ENCODE data around the gene ADGRL1. TPM values are rescaled to one million over a fixed set of nuclear protein-coding genes. Genes with fewer than 3 reads are reported as not detected.
"Not testable (repeated sequence)": the region's sequence is repeated elsewhere in the genome, so short reads cannot be mapped to it uniquely, and the experiment has no call there.

Gene ADGRL1
- total RNA-seq, 4 donors from 2014 or later, result 22.3 to 36.4 (median 27.3) TPM

DNA sequence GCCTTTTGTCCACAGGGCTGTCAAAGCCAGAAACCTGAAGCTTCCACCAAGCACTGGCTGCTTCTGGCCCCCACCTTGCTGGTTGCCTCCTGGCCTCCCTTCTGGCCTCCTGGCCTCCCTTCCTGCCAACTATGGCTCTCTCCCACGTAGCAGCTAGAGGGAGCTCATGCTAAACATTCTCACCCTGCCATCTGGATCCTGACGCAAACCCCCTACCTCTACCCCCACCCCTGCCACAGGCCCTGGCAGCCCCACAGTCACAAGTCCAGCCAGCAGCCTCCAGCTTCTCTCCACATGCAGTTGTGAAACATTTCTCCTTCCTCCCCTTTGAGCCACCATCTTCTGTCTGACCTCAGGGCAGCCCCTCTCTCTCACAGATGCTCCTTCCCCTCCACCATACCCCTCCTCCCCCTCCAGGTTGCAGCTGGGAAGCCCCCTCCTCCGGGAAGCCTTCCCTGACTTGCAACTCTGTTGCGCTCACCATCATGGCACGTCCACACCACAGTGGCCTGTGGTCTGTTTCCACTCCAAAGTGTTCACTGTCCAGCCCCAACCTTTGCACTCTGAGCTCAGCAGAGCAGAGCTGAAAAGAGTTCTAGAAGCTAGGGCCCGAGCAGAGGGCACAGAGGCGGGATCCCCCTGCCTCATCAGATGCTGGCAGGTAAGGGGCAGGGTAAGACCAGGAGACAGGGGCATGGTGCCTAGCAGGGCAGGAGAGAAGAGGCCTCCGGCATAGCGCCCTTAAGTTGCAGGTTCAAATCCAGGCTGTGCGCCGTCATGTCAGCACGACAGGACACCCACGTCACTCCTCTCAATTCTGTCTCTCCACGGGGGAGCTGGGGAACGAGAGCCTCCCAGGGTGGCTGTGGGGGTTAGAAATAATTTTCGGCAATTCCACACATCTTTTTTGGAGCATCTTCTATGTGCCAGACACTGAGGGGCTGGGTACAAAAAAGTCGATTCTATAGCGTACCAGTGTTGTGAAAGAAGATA is 7.3 kb downstream of the ADGRL1 start:
- H3K36me3 ChIP-seq, result no peaks in the 10 kb centered on the region
- peaks cover 11% of the 10 kb centered on the region for H3K4me1 ChIP-seq
- 85% methylated on average over 18 of the region's 18 CpGs for WGBS
- no peak overlapping the region for H3K27ac ChIP-seq
- no peak for DNase-seq (ENCODE audit: low spot score in 2 of 2)
- H3K9me3 ChIP-seq, result no peaks in the 10 kb centered on the region
- no peak overlapping the region for H3K4me3 ChIP-seq
- no peak for TF ChIP-seq POLR2A (IDR thresholded peaks at IDR 0.05)
- no peak for TF ChIP-seq EP300 (IDR thresholded peaks at IDR 0.05)
- TF ChIP-seq, protein P1, sequence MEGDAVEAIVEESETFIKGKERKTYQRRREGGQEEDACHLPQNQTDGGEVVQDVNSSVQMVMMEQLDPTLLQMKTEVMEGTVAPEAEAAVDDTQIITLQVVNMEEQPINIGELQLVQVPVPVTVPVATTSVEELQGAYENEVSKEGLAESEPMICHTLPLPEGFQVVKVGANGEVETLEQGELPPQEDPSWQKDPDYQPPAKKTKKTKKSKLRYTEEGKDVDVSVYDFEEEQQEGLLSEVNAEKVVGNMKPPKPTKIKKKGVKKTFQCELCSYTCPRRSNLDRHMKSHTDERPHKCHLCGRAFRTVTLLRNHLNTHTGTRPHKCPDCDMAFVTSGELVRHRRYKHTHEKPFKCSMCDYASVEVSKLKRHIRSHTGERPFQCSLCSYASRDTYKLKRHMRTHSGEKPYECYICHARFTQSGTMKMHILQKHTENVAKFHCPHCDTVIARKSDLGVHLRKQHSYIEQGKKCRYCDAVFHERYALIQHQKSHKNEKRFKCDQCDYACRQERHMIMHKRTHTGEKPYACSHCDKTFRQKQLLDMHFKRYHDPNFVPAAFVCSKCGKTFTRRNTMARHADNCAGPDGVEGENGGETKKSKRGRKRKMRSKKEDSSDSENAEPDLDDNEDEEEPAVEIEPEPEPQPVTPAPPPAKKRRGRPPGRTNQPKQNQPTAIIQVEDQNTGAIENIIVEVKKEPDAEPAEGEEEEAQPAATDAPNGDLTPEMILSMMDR (IDR thresholded peaks at IDR 0.05), result no peak
- TF ChIP-seq POLR2AphosphoS5 (IDR thresholded peaks at IDR 0.05), result no peak
- H3K27me3 ChIP-seq, result no peaks in the 10 kb centered on the region

DNA sequence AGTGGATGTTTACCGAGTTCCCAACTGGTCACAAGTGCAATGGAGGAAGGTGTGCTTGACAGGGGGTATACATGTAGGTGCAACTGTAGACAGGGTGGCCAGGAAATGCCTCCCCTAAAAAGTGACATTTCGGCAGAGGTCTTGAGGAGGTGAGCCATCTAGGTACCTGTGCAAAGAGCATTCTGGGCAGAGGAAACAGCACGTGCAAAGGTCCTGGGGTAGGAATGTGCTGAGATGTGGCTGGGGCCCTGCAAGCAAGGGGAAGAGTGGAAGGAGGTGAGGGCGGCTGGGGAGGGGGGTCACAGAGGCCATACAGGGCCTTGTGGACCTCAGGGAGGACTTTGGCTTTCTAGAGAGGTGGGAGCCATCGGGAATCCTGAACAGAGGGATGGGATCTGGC is 8.1 kb downstream of the ADGRL1 start:
- Histone ChIP-seq H3K9me3 (no peaks in the 10 kb centered on the region), H3K27ac (no peak overlapping the region), H3K36me3 (no peaks in the 10 kb centered on the region), H3K4me1 (peaks cover 6% of the 10 kb centered on the region), H3K27me3 (no peaks in the 10 kb centered on the region), H3K4me3 (no peak overlapping the region)
- DNase-seq (ENCODE audit: low spot score in 2 of 2), result no peak
- WGBS, result 88% methylated on average over 5 of the region's 5 CpGs
- TF ChIP-seq EP300 (IDR thresholded peaks at IDR 0.05) (no peak), POLR2AphosphoS5 (IDR thresholded peaks at IDR 0.05) (no peak), POLR2A (IDR thresholded peaks at IDR 0.05) (no peak)
- TF ChIP-seq, protein P1 (IDR thresholded peaks at IDR 0.05), result no peak

DNA sequence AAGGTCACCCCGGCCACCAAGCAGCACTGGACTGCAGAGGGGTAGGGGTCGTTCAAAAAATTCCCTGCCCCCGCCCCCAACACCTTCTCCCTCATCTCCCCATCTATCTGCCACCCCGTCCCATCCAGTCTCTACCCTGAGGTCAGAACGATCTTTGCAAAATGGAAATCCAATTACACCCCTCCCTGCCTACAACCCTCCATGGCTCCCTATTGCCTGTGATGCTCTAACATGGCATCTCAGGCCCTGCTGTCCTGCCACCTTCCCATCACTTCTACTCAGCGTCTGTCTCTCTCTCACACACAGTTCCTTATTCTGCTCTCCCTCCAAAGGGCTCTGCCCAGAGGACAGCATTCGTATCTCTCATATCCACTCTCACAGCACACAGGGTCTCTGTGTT is 8.7 kb downstream of the ADGRL1 start:
- H3K27ac ChIP-seq; DNase-seq (ENCODE audit: low spot score in 2 of 2); H3K9me3 ChIP-seq; H3K4me1 ChIP-seq; H3K4me3 ChIP-seq; H3K36me3 ChIP-seq; H3K27me3 ChIP-seq: not testable (repeated sequence)
- WGBS, result 90% methylated on average over 7 of the region's 7 CpGs

DNA sequence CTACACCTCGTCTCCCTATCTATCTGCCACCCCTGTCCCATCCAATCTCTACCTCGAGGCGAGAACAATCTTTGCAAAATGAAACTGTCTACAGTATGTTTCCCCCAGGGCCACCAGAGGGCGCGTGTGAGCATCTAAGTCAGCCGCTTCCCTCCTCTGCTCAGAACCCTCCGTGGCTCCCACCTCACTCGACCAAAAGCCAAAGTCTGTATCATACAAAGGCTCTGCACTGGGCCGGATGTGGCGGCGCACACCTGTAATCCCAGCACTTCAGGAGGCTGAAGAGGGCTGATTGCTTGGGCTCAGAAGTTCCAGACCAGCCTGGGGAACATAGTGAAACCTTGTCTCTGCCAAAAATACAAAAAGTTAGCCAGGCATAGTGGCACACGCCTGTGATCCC is 9.9 kb downstream of the ADGRL1 start:
- 24% methylated on average over 12 of the region's 12 CpGs for WGBS

DNA sequence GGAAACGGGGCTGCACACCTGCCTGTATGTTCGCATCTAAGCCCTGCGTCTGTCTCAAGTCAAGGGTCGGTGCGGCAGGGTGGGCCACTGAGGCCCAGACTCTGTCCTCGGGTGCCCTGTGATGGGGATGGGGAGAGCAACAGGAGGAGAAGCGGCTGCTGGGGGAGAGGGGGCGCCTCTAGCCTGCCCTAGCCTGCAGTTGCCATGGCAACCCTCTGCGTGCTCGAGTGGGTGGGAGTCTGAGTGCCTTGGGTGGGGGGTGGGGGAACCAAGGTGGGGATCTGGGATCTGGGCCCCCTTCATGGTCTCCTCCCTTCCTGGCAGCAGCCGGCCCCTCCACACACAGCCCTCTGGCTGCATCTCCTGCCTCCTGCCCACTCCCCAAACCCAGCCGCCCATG is 10.8 kb downstream of the ADGRL1 start:
- not testable (repeated sequence) for H3K4me1 ChIP-seq; DNase-seq (ENCODE audit: low spot score in 2 of 2); H3K9me3 ChIP-seq; H3K27me3 ChIP-seq; H3K4me3 ChIP-seq; H3K36me3 ChIP-seq; H3K27ac ChIP-seq
- WGBS, result 83% methylated on average over 5 of the region's 12 CpGs

More for the DNA sequence above, 9.9 kb downstream of the ADGRL1 start:
- not testable (repeated sequence) for H3K4me3 ChIP-seq; H3K27me3 ChIP-seq; DNase-seq (ENCODE audit: low spot score in 2 of 2); H3K4me1 ChIP-seq; H3K27ac ChIP-seq; H3K9me3 ChIP-seq; H3K36me3 ChIP-seq
- TF ChIP-seq, protein P1 (IDR thresholded peaks at IDR 0.05), result peak; percentile 35 to 68

DNA sequence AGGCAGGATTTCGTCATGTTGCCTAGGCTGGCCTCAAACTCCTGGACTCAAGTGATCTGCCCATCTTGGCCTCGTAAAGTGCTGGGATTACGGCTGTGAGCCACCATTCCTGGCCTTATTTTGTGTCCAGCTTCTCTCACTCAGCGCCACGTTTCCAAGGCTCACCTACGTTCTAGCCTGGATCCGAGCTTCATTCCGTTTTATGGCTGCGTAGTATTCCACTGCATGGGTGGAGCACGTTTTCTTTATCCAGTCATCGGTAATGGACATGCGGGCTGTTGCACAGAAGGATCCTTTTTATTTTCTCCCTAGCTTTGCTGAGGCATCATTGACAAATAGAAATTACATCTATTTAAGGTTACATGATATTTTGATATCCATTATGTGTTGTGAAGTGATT is 16.6 kb downstream of the ADGRL1 start:
- H3K4me1 ChIP-seq, result no peaks in the 10 kb centered on the region
- H3K27me3 ChIP-seq, result no peaks in the 10 kb centered on the region
- H3K9me3 ChIP-seq, result no peaks in the 10 kb centered on the region
- H3K27ac ChIP-seq, result no peak overlapping the region
- DNase-seq (ENCODE audit: low spot score in 2 of 2), result no peak
- no peaks in the 10 kb centered on the region for H3K36me3 ChIP-seq
- TF ChIP-seq, protein P1 (IDR thresholded peaks at IDR 0.05), result no peak
- TF ChIP-seq EP300 (IDR thresholded peaks at IDR 0.05) (no peak), POLR2AphosphoS5 (IDR thresholded peaks at IDR 0.05) (no peak), POLR2A (IDR thresholded peaks at IDR 0.05) (no peak)
- no peak overlapping the region for H3K4me3 ChIP-seq
- WGBS, result 97% methylated on average over 12 of the region's 12 CpGs

DNA sequence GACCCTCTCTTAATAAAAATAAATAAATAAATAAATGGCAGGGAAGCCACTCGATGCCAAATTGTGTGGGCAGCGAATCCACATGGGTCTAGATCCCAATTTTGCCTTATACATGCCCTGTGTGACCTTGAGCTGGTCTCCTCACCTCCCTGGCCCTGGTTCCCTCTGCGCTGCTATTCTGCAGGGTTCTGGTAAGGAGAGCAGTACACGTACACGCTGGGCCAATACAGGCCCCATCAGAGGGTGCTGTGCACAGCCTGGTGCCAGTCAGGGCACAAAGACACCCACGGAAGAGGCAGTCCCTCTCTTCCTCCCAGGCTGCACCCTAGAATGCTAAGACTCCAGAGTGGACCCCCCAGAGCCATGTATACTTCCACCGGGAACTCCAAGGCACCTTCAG is 17.9 kb downstream of the ADGRL1 start:
- H3K27ac ChIP-seq; DNase-seq (ENCODE audit: low spot score in 2 of 2); H3K4me1 ChIP-seq; H3K9me3 ChIP-seq; H3K4me3 ChIP-seq; H3K36me3 ChIP-seq; H3K27me3 ChIP-seq: not testable (repeated sequence)
- WGBS, result 92% methylated on average over 6 of the region's 7 CpGs

Data from suprapubic skin (tissue), 4 donors.